ENCODE results near the gene FBXO22.
"Not testable (repeated sequence)": the region's sequence is repeated elsewhere in the genome, so short reads cannot be mapped to it uniquely, and the experiment has no call there.

Gene FBXO22

DNA sequence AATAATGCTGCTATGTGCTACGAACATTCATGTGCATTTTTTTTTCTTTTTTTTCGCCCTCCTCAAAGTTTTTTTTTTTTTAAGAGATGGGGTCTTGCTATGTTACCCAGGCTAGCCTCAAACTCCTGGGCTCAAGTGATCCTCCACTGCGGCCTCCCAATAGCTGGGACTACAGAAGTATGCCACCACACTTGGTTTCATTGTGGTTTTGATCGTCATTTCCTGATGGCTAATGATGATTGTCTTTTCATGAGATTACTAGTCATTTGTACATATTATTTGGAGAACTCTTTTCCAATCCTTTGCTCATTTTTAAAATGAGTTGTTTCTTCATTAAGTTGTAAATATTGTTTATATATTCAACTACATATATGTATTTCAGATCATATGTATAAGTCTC is 48.8 kb downstream of the FBXO22 start:
- in situ Hi-C loops (cut with MboI; ENCODE audit: low pct_unique_long_range_greater_than_20kb, low sequenced_read_pairs, unreplicated experiment): no loop called here

DNA sequence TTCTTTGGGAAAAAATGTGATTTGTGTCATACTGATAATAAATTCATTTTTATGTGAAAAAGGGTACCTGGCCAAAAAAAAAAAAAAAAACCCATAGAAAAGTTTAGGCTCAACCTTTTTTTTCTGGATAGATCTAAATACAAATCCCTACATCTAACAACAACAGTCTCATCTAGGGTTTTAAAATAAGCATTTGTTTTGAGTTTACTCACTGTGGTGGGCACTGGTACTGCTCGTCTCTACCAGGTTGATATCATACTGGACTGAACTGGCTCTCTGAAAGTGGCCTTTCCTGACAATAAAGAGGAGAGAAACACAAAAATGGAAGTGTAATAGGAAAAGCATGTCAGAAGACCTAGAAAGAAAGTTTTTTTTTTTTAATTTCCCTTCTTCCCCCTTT is 52.0 kb downstream of the FBXO22 start:
- DNase-seq (ENCODE audit: low spot score): no peak
- in situ Hi-C loops (cut with MboI; ENCODE audit: low pct_unique_long_range_greater_than_20kb, low sequenced_read_pairs, unreplicated experiment): no loop called here
- TF ChIP-seq, protein P1, sequence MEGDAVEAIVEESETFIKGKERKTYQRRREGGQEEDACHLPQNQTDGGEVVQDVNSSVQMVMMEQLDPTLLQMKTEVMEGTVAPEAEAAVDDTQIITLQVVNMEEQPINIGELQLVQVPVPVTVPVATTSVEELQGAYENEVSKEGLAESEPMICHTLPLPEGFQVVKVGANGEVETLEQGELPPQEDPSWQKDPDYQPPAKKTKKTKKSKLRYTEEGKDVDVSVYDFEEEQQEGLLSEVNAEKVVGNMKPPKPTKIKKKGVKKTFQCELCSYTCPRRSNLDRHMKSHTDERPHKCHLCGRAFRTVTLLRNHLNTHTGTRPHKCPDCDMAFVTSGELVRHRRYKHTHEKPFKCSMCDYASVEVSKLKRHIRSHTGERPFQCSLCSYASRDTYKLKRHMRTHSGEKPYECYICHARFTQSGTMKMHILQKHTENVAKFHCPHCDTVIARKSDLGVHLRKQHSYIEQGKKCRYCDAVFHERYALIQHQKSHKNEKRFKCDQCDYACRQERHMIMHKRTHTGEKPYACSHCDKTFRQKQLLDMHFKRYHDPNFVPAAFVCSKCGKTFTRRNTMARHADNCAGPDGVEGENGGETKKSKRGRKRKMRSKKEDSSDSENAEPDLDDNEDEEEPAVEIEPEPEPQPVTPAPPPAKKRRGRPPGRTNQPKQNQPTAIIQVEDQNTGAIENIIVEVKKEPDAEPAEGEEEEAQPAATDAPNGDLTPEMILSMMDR (IDR thresholded peaks at IDR 0.05; ENCODE audit: extremely low read depth, insufficient read depth, missing control alignments): no peak

More for the DNA sequence above, 48.8 kb downstream of the FBXO22 start:
- DNase-seq (ENCODE audit: low spot score): no peak
- TF ChIP-seq, protein P1 (IDR thresholded peaks at IDR 0.05; ENCODE audit: extremely low read depth, insufficient read depth, missing control alignments): no peak

DNA sequence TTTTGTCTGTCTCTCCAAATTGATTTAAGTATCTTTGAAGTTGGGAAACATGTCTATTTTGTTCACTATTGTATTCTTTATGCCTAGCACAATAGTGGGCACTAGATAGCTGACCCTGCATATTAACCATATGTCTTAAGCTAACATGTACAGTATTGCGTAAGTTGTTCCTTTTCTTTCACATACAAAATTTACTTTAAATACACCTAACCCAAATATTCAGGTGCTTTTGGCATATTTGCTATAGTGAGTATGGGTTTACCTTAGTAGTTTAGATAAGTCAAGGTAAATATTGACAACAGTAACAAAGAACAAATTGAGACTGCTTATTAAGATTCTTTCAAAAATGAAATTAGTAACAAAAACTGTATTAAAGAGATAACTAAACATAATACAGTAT is 57.7 kb downstream of the FBXO22 start:
- DNase-seq (ENCODE audit: low spot score): no peak
- TF ChIP-seq, protein P1 (IDR thresholded peaks at IDR 0.05; ENCODE audit: extremely low read depth, insufficient read depth, missing control alignments): no peak
- in situ Hi-C loops (cut with MboI; ENCODE audit: low pct_unique_long_range_greater_than_20kb, low sequenced_read_pairs, unreplicated experiment): no loop called here

DNA sequence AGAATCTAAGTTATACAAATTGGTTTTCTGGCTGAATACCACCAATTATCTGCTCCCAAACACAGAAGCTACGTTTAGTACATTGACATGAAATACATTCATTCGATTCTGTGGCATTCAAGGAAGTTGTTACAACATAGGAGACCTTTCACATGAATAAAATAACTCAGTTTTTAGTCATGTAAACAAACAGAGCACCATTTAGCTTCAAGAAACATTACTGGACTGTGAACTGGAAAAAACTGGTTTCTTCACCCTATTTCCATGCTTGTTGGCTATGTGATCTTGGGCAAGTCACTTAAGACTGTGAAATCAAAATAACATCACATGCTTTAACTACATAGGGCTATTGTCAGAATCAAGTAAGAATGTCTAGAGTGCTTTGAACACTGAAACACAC is 62.4 kb downstream of the FBXO22 start:
- TF ChIP-seq, protein P1 (IDR thresholded peaks at IDR 0.05; ENCODE audit: extremely low read depth, insufficient read depth, missing control alignments): no peak
- no peak for DNase-seq (ENCODE audit: low spot score)
- in situ Hi-C loops (cut with MboI; ENCODE audit: low pct_unique_long_range_greater_than_20kb, low sequenced_read_pairs, unreplicated experiment): no loop called here

DNA sequence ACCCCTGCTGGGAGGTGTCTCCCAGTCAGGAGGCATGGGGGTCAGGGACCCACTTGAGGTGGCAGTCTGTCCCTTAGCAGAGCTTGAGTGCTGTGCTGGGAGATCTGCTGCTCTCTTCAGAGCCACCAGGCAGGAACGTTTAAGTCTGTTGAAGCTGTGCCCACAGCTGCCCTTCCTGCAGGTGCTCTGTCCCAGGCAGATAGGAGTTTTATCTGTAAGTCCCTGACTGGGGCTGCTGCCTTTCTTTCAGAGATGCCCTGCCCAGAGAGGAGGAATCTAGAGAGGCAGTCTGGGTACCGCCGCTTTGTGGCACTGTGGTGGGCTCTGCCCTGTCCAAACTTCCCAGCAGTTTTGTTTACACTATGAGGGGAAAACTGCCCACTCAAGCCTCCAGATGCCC is 73.1 kb downstream of the FBXO22 start:
- DNase-seq (ENCODE audit: low spot score); in situ Hi-C loops (cut with MboI; ENCODE audit: low pct_unique_long_range_greater_than_20kb, low sequenced_read_pairs, unreplicated experiment): not testable (repeated sequence)

DNA sequence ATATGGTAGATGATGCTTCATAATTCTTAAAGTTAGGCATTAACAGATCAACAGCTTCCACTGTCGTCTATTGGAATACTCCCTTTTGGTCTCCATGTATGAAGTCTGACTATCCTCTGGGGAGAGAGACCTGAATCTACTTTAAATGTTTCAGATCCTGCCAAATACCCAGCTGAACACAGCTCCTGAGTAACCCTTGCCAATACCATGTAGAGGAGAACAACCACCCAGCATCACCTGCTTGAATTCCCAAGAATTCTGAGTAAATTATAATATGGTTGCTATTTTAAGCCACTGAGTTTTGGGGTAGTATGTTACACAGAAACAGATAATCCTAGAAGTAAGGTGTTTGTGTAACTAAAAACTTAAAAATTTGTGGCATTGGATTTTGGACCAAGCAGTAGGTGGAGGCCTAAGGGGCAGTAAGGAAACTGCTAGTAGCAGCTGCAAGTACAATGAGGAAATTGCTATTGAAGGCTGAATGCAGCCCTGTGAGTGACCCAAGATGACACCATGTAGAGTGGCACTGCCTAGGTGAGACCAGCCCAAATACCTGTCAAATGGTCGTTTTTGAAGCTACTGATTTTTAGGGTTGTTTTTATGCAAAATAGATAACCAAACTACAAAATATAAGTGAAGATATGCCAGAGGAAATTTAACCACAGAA is 77.6 kb downstream of the FBXO22 start:
- DNase-seq (ENCODE audit: low spot score): no peak
- in situ Hi-C loops (cut with MboI; ENCODE audit: low pct_unique_long_range_greater_than_20kb, low sequenced_read_pairs, unreplicated experiment): no loop called here
- TF ChIP-seq, protein P1 (IDR thresholded peaks at IDR 0.05; ENCODE audit: extremely low read depth, insufficient read depth, missing control alignments): no peak

DNA sequence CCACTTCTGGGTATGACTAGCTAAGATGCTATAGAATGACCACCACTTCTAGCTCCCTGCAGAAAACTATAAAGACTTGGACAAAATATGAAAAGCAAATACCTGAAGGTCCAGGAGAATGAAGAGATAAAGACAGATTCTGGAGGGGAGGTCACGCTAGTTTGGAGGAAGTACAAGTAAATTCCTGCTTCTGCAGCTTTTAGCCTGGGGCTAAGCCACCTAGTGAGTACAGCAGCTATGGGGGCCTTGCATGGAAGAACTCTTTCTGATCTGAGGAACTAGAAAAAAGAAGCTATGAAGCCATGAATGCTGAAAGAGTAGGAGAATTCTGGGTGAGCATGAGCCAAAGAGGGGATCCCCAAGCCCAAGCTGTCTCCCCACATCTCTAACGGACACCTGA is 78.8 kb downstream of the FBXO22 start:
- in situ Hi-C loops (cut with MboI; ENCODE audit: low pct_unique_long_range_greater_than_20kb, low sequenced_read_pairs, unreplicated experiment): no loop called here
- DNase-seq (ENCODE audit: low spot score): no peak
- TF ChIP-seq, protein P1 (IDR thresholded peaks at IDR 0.05; ENCODE audit: extremely low read depth, insufficient read depth, missing control alignments): no peak

DNA sequence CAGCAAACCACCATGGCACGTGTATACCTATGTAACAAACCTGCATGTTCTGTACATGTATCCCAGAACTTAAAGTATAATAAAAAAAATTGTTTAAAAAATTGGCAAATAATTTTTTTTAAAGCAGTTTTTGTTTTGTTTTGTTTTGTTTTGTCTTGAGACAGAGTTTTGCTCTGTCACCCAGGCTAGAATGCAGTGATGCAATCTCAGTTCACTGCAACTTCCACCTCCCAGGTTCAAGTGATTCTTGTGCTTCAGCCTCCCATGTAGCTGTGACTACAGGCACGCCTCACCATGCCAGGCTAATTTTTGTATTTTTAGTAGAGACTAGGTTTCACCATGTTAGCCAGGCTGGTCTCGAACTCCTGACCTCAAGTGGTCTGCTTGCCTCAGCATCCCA is 81.0 kb downstream of the FBXO22 start:
- DNase-seq (ENCODE audit: low spot score); in situ Hi-C loops (cut with MboI; ENCODE audit: low pct_unique_long_range_greater_than_20kb, low sequenced_read_pairs, unreplicated experiment): not testable (repeated sequence)

Measured in GM13977 (cell line).